HG03432 (cell line): ENCODE measurements around the gene AIP.
"Not testable (repeated sequence)": the region's sequence is repeated elsewhere in the genome, so short reads cannot be mapped to it uniquely, and the experiment has no call there.

Experiments
- ATAC-seq: cut with Tn5 transposase; IDR thresholded peaks from one replicate; pipeline ENCODE4 v1.9.1; 2021; ENCODE audit warnings: mild to moderate bottlenecking, moderate library complexity; ENCODE audit not compliant: unreplicated experiment

AIP gene

GRCh38 chr11:67505605-67506396 is 23.0 kb downstream of the AIP start:
- ATAC-seq: peak; percentile 24

- ATAC-seq: no peak
Observed at GRCh38 chr11:67506426-67507051, 23.7 kb downstream of the AIP start.

- no peak for ATAC-seq
Observed at GRCh38 chr11:67507242-67507863, 24.5 kb downstream of the AIP start.

GRCh38 chr11:67507864-67508485 is 25.1 kb downstream of the AIP start, which contains the start of gene CDK2AP2:
Gene CDK2AP2, minus strand, starts transcription at chr11:67508162. Its CDS starts 80 bp downstream, at chr11:67508082.
- ATAC-seq: peak; percentile 67

- ATAC-seq: peak; percentile 45
Observed at GRCh38 chr11:67508486-67509121, 25.8 kb downstream of the AIP start.

GRCh38 chr11:67510023-67510345 is 27.2 kb downstream of the AIP start:
- ATAC-seq: no peak

- not testable (repeated sequence) for ATAC-seq
Observed at GRCh38 chr11:67511558-67511957, 28.7 kb downstream of the AIP start.

- no peak for ATAC-seq
Observed at GRCh38 chr11:67514116-67514515, 31.3 kb downstream of the AIP start.

- no peak for ATAC-seq
Observed at GRCh38 chr11:67516806-67517205, 34.0 kb downstream of the AIP start.

GRCh38 chr11:67517784-67518552 is 35.1 kb downstream of the AIP start:
- ATAC-seq: no peak

- no peak for ATAC-seq
Observed at GRCh38 chr11:67519726-67520125, 36.9 kb downstream of the AIP start.

GRCh38 chr11:67520856-67521824 is 38.3 kb downstream of the AIP start:
- no peak for ATAC-seq

- ATAC-seq: no peak
Observed at GRCh38 chr11:67521924-67522323, 39.1 kb downstream of the AIP start.

- no peak for ATAC-seq
Observed at GRCh38 chr11:67522338-67522737, 39.5 kb downstream of the AIP start.

- ATAC-seq: no peak
Observed at GRCh38 chr11:67522844-67523555, 40.2 kb downstream of the AIP start, which contains the start of gene CABP2. Gene CABP2, minus strand, starts transcription at chr11:67523446. Its CDS starts 120 bp downstream, at chr11:67523326.

- ATAC-seq: no peak
Observed at GRCh38 chr11:67523556-67524479, 41.0 kb downstream of the AIP start.

GRCh38 chr11:67524480-67524808 is 41.6 kb downstream of the AIP start:
- ATAC-seq: no peak
